WTC11 (cell line): ENCODE data around the gene DPY19L3. TPM values are rescaled to one million over a fixed set of nuclear protein-coding genes. Genes with fewer than 3 reads are reported as not detected.

Source experiments
- ATAC-seq: fragments of 200-7000 bp; cut with Tn5 transposase; 2 replicates; pipeline ENCODE4 v1.10.0; 2021; ENCODE audit warnings: mild to moderate bottlenecking, moderate library complexity
- CTCF ChIA-PET: fragments of 300-600 bp; sonication (Branson Sonifier 250); formaldehyde crosslinking; loops from one replicate; lab custom pipeline; 2021; ENCODE audit warnings: antibody characterized with exemption; lab: Charles Lee
- POLR2A ChIA-PET: fragments of 350-600 bp; sonication (Branson Sonifier 250); formaldehyde crosslinking; loops from one replicate; lab custom pipeline; 2021; ENCODE audit warnings: antibody characterized with exemption; lab: Charles Lee
- DNase-seq: peaks from one replicate; pipeline ENCODE4 v3.0.0; 2021; ENCODE audit warnings: low spot score
- H3K27ac Mint-ChIP-seq: 2 replicates; pipeline ENCODE4 v1.8.0; 2021; ENCODE audit warnings: mixed read lengths
- H3K27me3 Mint-ChIP-seq: 2 replicates; pipeline ENCODE4 v1.8.0; 2021; ENCODE audit warnings: low read depth, mild to moderate bottlenecking, moderate library complexity, mixed read lengths
- H3K36me3 Mint-ChIP-seq: 2 replicates; pipeline ENCODE4 v1.8.0; 2021; ENCODE audit warnings: mixed read lengths
- H3K4me1 Mint-ChIP-seq: 2 replicates; pipeline ENCODE4 v1.8.0; 2022; ENCODE audit warnings: mixed read lengths
- H3K4me3 Mint-ChIP-seq: 2 replicates; pipeline ENCODE4 v1.8.0; 2021; ENCODE audit warnings: mild to moderate bottlenecking, moderate library complexity, mixed read lengths
- H3K9me3 Mint-ChIP-seq: 2 replicates; pipeline ENCODE4 v1.8.0; 2021; ENCODE audit warnings: mixed read lengths
- EMX1 ChIP-seq: fragments of 250-450 bp; sonication (Bioruptor Pico); IDR thresholded peaks from 2 replicates; pipeline ENCODE4 v1.8.0; 2021; ENCODE audit warnings: mild to moderate bottlenecking
- FOXP1 ChIP-seq: sonication (generic); formaldehyde crosslinking; IDR thresholded peaks from 2 replicates; pipeline ENCODE4 v1.8.0; 2022; ENCODE audit warnings: missing genetic modification reagents, mild to moderate bottlenecking, moderate library complexity, borderline replicate concordance
- GABPB1 ChIP-seq: sonication (generic); formaldehyde crosslinking; IDR thresholded peaks from 2 replicates; pipeline ENCODE4 v1.8.1; 2023; ENCODE audit warnings: mild to moderate bottlenecking, missing genetic modification reagents
- GTF2I ChIP-seq: fragments of 250-450 bp; sonication (Bioruptor Pico); conservative IDR thresholded peaks from 2 replicates; pipeline ENCODE4 v1.4.0; 2021; ENCODE audit warnings: mild to moderate bottlenecking
- NFATC4 ChIP-seq: fragments of 250-450 bp; sonication (Bioruptor Pico); IDR thresholded peaks from 2 replicates; pipeline ENCODE4 v1.9.0; 2021; ENCODE audit warnings: mild to moderate bottlenecking
- NR2C2 ChIP-seq: sonication (generic); formaldehyde crosslinking; IDR thresholded peaks from 2 replicates; pipeline ENCODE4 v1.8.0; 2022; ENCODE audit warnings: mild to moderate bottlenecking, missing genetic modification reagents
- PRDM15 ChIP-seq: sonication (generic); formaldehyde crosslinking; IDR thresholded peaks from 2 replicates; pipeline ENCODE4 v1.8.0; 2022; ENCODE audit warnings: missing genetic modification reagents
- RORB ChIP-seq: fragments of 250-450 bp; sonication (Bioruptor Pico); IDR thresholded peaks from 2 replicates; pipeline ENCODE4 v1.9.0; 2021; ENCODE audit warnings: mild to moderate bottlenecking
- ZNF121 ChIP-seq: sonication (generic); formaldehyde crosslinking; IDR thresholded peaks from 2 replicates; pipeline ENCODE4 v1.8.0; 2023; ENCODE audit warnings: missing genetic modification reagents
- ZNF671 ChIP-seq: fragments of 250-450 bp; sonication (Bioruptor Pico); IDR thresholded peaks from 2 replicates; pipeline ENCODE4 v1.8.0; 2021; ENCODE audit warnings: mild to moderate bottlenecking
- total RNA-seq: library from RNA; stranded (reverse); gene quantifications from 3 replicates; pipeline ENCODE4 v1.2.3, GENCODE V29; 2021
- TF ChIP-seq, protein P1 (sequence below): sonication (generic); formaldehyde crosslinking; IDR thresholded peaks from 2 replicates; pipeline ENCODE4 v1.8.1; 2023; ENCODE audit warnings: mild to moderate bottlenecking, moderate library complexity, missing genetic modification reagents

DPY19L3 gene
- total RNA-seq, 1 experiment from 2014 or later = 73.2 TPM

DNA sequence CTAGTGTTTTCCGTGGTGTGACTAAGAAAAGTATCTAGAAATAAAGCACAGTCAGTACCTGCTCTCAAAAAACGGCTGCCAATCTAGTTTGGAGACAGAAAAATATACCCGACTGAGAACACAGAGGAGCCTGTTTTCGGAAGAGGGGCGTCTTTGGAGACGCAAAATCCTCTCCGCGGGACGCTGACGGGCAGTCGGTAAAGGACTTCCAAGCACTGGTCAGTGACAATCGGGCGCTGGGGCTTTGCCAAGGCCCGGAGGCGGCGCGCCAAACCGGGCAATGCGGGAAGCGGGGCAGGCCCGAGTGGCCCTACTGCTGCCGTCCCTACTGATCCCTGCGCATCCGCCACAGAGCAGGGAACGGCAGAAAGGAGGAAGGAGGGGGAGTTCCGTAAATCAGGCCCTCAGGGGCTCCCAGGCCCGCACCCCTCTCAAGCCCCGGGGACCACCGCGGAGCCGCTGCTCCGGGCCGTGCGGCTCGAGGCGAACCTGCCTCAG lies 588 bp upstream of the DPY19L3 start (continued):
- TF ChIP-seq, protein P1, sequence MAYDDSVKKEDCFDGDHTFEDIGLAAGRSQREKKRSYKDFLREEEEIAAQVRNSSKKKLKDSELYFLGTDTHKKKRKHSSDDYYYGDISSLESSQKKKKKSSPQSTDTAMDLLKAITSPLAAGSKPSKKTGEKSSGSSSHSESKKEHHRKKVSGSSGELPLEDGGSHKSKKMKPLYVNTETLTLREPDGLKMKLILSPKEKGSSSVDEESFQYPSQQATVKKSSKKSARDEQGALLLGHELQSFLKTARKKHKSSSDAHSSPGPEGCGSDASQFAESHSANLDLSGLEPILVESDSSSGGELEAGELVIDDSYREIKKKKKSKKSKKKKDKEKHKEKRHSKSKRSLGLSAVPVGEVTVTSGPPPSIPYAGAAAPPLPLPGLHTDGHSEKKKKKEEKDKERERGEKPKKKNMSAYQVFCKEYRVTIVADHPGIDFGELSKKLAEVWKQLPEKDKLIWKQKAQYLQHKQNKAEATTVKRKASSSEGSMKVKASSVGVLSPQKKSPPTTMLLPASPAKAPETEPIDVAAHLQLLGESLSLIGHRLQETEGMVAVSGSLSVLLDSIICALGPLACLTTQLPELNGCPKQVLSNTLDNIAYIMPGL (CRISPR knock-in tag) = 0 out of 2 replicates have a peak, but pooled peaks have one; percentile 31
- no peak; the same call in 1 of the 2 replicates for TF ChIP-seq FOXP1
- TF ChIP-seq NFATC4 (CRISPR knock-in tag) = no peak
- TF ChIP-seq RORB (CRISPR knock-in tag) = no peak
- TF ChIP-seq GTF2I (CRISPR knock-in tag) = no peak
- no peak for TF ChIP-seq NR2C2 (CRISPR knock-in tag)
- TF ChIP-seq PRDM15 (CRISPR knock-in tag) = no peak
- no peak for TF ChIP-seq ZNF671
- TF ChIP-seq, all 79 proteins: peak for 3

GRCh38 chr19:32406161-32407003 lies 812 bp downstream of the DPY19L3 start:
- peak; percentile 47; the same call in 1 of the 2 replicates for ATAC-seq
- Mint-ChIP-seq H3K27me3 (no peaks in the 10 kb centered on the region), H3K9me3 (no peaks in the 10 kb centered on the region), H3K4me1 (peaks cover 35% of the 10 kb centered on the region), H3K27ac (no peak overlapping the region; the same call in 1 of the 2 replicates), H3K36me3 (peaks cover 38% of the 10 kb centered on the region), H3K4me3 (peak overlapping the region; percentile 78)
- ChIA-PET POLR2A (interaction anchor here (0.8 to 1.3 kb wide), 4 partner anchors 10 to 175 kb away, joined by 3 to 7 read pairs (median 5); partner anchors contain the start of gene PDCD5), CTCF (interaction anchor here (1.0 to 1.5 kb wide), 2 partner anchors 10 to 87 kb away, joined by 3 to 6 read pairs; no protein-coding TSS in a partner anchor)
- peak; percentile 76 for DNase-seq
- TF ChIP-seq EMX1 (CRISPR knock-in tag) (no peak), GABPB1 (CRISPR knock-in tag) (0 out of 2 replicates have a peak, but pooled peaks have one; percentile 2), ZNF121 (peak; percentile 71)

- peaks cover 46% of the 10 kb centered on the region for H3K36me3 Mint-ChIP-seq
- H3K27ac Mint-ChIP-seq = peak overlapping the region; percentile 76
- H3K9me3 Mint-ChIP-seq = no peaks in the 10 kb centered on the region
- H3K4me3 Mint-ChIP-seq = peak overlapping the region; percentile 78
- ChIA-PET CTCF (no interaction called here), POLR2A (no interaction called here)
- no peaks in the 10 kb centered on the region for H3K27me3 Mint-ChIP-seq
- no peak for ATAC-seq
- H3K4me1 Mint-ChIP-seq = peaks cover 35% of the 10 kb centered on the region
- TF ChIP-seq ZNF121 = 0 out of 2 replicates have a peak, but pooled peaks have one; percentile 19
- TF ChIP-seq, protein P1 (CRISPR knock-in tag) = no peak
- TF ChIP-seq, all 79 proteins: peak for 1
- DNase-seq = no peak
Observed at GRCh38 chr19:32407004-32407992, 1.7 kb downstream of the DPY19L3 start.
